Measurements from ENCODE around the gene ZWILCH.
"Not testable (repeated sequence)": the region's sequence is repeated elsewhere in the genome, so short reads cannot be mapped to it uniquely, and the experiment has no call there.

Gene ZWILCH

DNA sequence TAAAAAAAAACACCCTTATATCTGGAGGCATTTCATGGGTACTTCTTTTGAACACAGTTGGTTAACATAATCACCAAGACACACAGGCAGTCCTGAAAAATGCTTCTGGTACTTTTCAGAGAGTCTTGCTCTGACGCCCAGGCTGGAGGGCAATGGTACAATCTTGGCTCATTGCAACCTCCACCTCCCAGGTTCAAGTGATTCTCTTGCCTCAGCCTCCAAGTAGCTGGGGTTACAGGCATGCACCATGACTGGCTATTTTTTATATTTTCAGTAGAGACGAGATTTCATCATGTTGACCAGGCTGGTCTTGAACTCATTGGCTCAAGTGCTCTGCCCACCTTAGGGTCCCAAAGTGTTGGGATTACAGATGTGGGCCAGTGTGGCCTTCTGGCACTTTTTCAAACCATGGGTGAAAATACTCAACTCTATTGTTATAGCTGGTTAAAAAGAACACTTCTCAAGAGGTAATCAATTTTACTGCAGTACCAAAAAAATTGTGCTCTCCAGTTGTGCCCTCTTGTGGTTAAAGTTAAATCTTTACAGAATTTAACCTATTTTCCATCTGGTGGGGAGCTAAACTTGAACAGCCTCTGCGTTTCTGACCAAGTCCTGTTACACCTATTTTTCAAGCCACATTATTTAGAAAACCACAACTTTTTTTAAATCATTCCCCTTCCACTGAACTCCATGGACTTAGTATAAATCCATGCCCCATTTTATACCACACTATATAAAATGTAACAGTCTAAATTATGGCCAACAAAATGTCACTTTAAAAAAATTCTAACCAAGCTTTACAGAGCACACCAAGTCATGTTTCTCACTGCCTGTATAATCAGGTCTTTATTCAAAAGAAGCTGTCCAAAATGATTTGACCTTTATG lies 6.4 kb upstream of the ZWILCH start:
- Histone ChIP-seq H3K4me3 (ENCODE audit: low read depth in 1 of 2, low read length in 1 of 2) (no peak overlapping the region), H3K9me3 (no peaks in the 10 kb centered on the region), H3K27me3 (no peaks in the 10 kb centered on the region), H3K27ac (peak overlapping the region; percentile 86), H3K4me1 (ENCODE audit: control insufficient read depth in 1 of 2, insufficient read depth in 1 of 2, low read depth in 1 of 2, low read length in 1 of 2) (peaks cover 29 to 43% of the 10 kb centered on the region in 2 experiments), H3K36me3 (peaks cover 29% of the 10 kb centered on the region)
- TF ChIP-seq, protein P1, sequence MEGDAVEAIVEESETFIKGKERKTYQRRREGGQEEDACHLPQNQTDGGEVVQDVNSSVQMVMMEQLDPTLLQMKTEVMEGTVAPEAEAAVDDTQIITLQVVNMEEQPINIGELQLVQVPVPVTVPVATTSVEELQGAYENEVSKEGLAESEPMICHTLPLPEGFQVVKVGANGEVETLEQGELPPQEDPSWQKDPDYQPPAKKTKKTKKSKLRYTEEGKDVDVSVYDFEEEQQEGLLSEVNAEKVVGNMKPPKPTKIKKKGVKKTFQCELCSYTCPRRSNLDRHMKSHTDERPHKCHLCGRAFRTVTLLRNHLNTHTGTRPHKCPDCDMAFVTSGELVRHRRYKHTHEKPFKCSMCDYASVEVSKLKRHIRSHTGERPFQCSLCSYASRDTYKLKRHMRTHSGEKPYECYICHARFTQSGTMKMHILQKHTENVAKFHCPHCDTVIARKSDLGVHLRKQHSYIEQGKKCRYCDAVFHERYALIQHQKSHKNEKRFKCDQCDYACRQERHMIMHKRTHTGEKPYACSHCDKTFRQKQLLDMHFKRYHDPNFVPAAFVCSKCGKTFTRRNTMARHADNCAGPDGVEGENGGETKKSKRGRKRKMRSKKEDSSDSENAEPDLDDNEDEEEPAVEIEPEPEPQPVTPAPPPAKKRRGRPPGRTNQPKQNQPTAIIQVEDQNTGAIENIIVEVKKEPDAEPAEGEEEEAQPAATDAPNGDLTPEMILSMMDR (IDR thresholded peaks at IDR 0.05), result no peak

DNA sequence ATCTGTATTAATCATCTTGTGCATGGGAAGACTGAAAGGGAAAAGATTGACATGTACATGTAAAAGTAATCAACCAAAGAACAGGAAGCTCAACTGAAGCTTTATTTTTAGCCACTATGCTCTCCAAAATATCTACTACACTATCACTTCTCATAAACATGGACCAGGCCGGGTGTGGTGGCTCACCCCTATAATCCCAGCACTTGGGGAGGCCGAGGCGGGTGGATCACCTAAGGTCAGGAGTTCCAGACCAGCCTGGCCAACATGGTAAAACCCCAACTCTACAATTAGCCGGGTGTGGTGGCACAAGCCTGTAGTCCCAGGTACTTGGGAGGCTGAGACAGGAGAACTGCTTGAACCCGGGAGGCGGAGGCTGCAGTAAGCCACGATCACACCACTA lies 4.8 kb upstream of the ZWILCH start:
- H3K27me3 ChIP-seq; H3K9me3 ChIP-seq; H3K4me3 ChIP-seq (ENCODE audit: low read depth in 1 of 2, low read length in 1 of 2); H3K27ac ChIP-seq: not testable (repeated sequence)
- Histone ChIP-seq H3K36me3 (peaks cover 22% of the 10 kb centered on the region), H3K4me1 (ENCODE audit: control insufficient read depth in 1 of 2, insufficient read depth in 1 of 2, low read depth in 1 of 2, low read length in 1 of 2) (peaks cover 31 to 42% of the 10 kb centered on the region in 2 experiments)

DNA sequence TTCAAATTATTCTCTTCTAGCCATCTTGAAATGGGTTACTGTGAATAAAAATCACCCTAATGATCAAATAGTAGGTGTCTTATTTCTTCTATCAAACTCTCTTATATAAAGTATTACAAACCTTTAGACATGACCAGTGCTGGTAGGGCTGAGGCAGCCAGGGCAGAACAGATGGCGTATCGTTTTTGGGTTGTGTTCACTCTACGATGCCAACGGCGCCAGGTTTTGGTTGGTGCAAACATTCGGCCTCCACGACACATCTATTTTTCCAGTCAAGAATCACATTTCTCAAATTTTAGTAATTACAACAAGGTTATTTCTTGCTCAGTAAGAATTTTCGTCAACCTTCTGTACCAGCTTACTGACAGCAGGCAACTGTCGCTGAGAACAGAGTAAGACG lies 2.6 kb upstream of the ZWILCH start:
- Histone ChIP-seq H3K9me3 (no peaks in the 10 kb centered on the region), H3K27me3 (no peaks in the 10 kb centered on the region), H3K27ac (no peak overlapping the region), H3K36me3 (peaks cover 22% of the 10 kb centered on the region), H3K4me1 (ENCODE audit: control insufficient read depth in 1 of 2, insufficient read depth in 1 of 2, low read depth in 1 of 2, low read length in 1 of 2) (peaks cover 29 to 38% of the 10 kb centered on the region in 2 experiments), H3K4me3 (ENCODE audit: low read depth in 1 of 2, low read length in 1 of 2) (no peak overlapping the region)
- TF ChIP-seq, protein P1 (IDR thresholded peaks at IDR 0.05), result no peak

DNA sequence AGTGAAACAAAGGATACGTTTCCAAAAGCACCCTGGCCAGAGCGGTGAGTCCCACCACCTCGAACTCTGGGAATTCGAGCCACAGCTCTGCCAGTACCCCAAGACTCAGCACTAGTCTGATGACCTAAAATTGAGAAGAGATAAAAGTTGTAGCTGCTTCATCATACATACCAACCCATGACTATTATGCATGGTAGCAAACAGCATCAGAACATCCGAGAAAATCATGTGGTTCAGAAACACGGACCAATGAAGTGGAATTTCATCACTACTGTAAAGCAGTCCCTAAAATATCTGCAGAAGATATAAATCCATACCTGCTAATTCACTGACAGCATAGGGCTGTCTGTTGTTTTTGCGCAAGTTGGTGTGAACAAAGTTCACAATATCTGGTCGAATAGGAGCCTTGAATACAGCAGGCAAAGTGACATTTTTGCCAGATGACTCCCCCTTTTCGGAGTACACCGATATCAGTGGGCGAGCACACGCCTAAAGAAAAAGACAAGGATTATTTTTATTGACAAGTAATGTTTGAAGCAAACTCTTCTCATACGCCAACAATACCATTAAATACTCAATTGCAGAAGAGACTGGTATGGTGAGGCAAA lies 2.0 kb upstream of the ZWILCH start:
- not testable (repeated sequence) for H3K27ac ChIP-seq; H3K4me3 ChIP-seq (ENCODE audit: low read depth in 1 of 2, low read length in 1 of 2); H3K27me3 ChIP-seq; H3K9me3 ChIP-seq
- H3K36me3 ChIP-seq, result peaks cover 22% of the 10 kb centered on the region
- peaks cover 25 to 33% of the 10 kb centered on the region in 2 experiments for H3K4me1 ChIP-seq (ENCODE audit: control insufficient read depth in 1 of 2, insufficient read depth in 1 of 2, low read depth in 1 of 2, low read length in 1 of 2)

DNA sequence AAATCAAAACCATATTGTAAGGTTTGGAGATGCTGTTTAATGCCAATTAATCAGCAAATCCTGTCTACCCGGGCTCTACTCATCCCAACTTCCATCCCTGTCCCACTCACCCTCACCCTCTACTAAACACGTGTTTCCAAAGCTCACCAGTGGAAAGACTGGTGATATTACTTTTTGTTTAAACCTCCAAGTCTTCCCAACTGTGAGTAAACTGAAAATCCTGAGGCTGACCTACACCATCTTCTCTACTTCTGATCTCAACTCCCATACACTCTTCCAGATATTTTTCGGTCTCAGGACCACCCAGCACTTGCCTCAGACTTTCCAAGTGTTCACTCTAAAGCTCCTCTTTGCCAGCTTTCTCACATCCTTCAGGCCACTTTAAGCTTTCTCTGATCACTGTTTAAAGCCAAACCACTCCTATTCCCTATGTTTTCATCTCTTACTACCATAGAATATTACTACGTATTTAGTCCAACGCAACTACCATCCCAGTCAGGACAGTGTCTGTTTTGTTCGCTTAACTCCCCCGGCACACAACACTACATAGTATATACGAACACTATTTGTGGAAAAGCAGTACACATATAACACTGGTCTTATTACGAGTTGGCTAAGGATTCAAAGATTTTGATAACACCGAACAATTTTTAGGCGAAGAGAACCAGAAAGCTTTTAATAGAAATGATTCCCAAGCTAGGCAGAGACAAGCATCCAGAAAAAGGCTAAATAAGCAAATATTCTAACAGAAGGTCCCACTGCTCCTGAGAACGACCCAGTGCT lies 1.2 kb upstream of the ZWILCH start:
- Histone ChIP-seq H3K36me3 (peaks cover 22% of the 10 kb centered on the region), H3K27me3 (no peaks in the 10 kb centered on the region), H3K4me3 (ENCODE audit: low read depth in 1 of 2, low read length in 1 of 2) (peak overlapping the region; percentile 93 to 97), H3K9me3 (no peaks in the 10 kb centered on the region), H3K27ac (peak overlapping the region; percentile 96), H3K4me1 (ENCODE audit: control insufficient read depth in 1 of 2, insufficient read depth in 1 of 2, low read depth in 1 of 2, low read length in 1 of 2) (peaks cover 21 to 31% of the 10 kb centered on the region in 2 experiments)
- TF ChIP-seq, protein P1 (IDR thresholded peaks at IDR 0.05), result no peak

DNA sequence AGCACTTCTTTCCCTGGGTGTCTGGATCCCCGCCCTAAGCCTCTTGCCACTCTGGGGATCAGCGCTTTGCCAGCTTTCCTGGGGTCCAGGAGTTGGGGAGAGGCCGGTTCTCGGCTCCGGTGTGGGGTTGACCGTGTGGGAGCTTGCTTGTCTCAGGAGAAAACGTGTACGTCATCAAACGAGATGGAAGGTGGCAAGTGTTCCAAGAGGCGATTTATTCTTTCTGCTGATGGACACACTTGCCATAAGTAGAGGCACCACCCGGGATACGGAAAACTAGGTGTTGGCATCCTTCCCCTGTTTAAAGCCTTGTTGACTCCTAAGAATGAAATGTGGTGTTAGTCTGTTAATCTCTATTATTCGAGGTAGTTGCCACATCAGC lies 295 bp downstream of the ZWILCH start:
- Histone ChIP-seq H3K4me3 (ENCODE audit: low read depth in 1 of 2, low read length in 1 of 2) (peak overlapping the region; percentile 93 to 97), H3K9me3 (no peaks in the 10 kb centered on the region), H3K27me3 (no peaks in the 10 kb centered on the region), H3K27ac (peak overlapping the region; percentile 96), H3K4me1 (ENCODE audit: control insufficient read depth in 1 of 2, insufficient read depth in 1 of 2, low read depth in 1 of 2, low read length in 1 of 2) (peaks cover 21 to 31% of the 10 kb centered on the region in 2 experiments), H3K36me3 (peaks cover 11% of the 10 kb centered on the region)
- TF ChIP-seq, protein P1 (IDR thresholded peaks at IDR 0.05), result no peak
